OCI-LY1 (cell line): Measurements from ENCODE around the gene PTPRN2.

ENCODE experiments used
- H2AFZ ChIP-seq: fragments of 200-600 bp; sonication (generic), shearing (Covaris generic); 2 replicates; pipeline ENCODE4 v1.6.0; 2014; ENCODE audit warnings: antibody characterized with exemption, mild to moderate bottlenecking, low read length
- H3F3A ChIP-seq: fragments of 200-600 bp; sonication (generic), shearing (Covaris generic); 2 replicates; pipeline ENCODE4 v1.6.0; 2014; ENCODE audit warnings: mild to moderate bottlenecking, antibody characterized with exemption, low read length, moderate library complexity; ENCODE audit not compliant: insufficient read depth
- H3K27ac ChIP-seq: fragments of 200-600 bp; sonication (generic); 2 replicates; pipeline ENCODE4 v1.5.1; 2014; ENCODE audit warnings: low read length, mixed run types, mild to moderate bottlenecking, low read depth; ENCODE audit not compliant: poor library complexity, severe bottlenecking
- H3K27me3 ChIP-seq: fragments of 200-600 bp; sonication (generic); 2 replicates; pipeline ENCODE4 v1.6.0; 2014; ENCODE audit warnings: antibody characterized with exemption, mild to moderate bottlenecking, low read length, moderate library complexity; ENCODE audit not compliant: insufficient read depth
- H3K36me3 ChIP-seq: fragments of 200-600 bp; sonication (generic); 2 replicates; pipeline ENCODE4 v1.6.1; 2014; ENCODE audit warnings: mild to moderate bottlenecking, antibody characterized with exemption, low read length, moderate library complexity, mixed read lengths; ENCODE audit not compliant: insufficient read depth
- H3K4me1 ChIP-seq: fragments of 200-600 bp; sonication (generic); 2 replicates; pipeline ENCODE4 v1.5.1; 2014; ENCODE audit warnings: mild to moderate bottlenecking, low read length, moderate library complexity; ENCODE audit not compliant: insufficient read depth, severe bottlenecking
- H3K4me2 ChIP-seq: fragments of 200-600 bp; sonication (generic), shearing (Covaris generic); 2 replicates; pipeline ENCODE4 v1.6.1; 2014; ENCODE audit warnings: low read length
- H3K4me3 ChIP-seq: fragments of 200-600 bp; sonication (generic); 2 replicates; pipeline ENCODE4 v1.5.1; 2014; ENCODE audit warnings: low read length, low read depth, mild to moderate bottlenecking, mixed read lengths; ENCODE audit not compliant: poor library complexity, severe bottlenecking
- H3K79me2 ChIP-seq: fragments of 200-600 bp; shearing (Covaris generic); 2 replicates; pipeline ENCODE4 v1.6.1; 2016; ENCODE audit warnings: mixed run types, low read length, mixed read lengths; ENCODE audit not compliant: insufficient read depth
- H3K9ac ChIP-seq: fragments of 200-600 bp; sonication (generic), shearing (Covaris generic); 2 replicates; pipeline ENCODE4 v1.6.1; 2014; ENCODE audit warnings: mild to moderate bottlenecking, low read length, mixed read lengths
- H3K9me2 ChIP-seq: fragments of 200-600 bp; sonication (generic), shearing (Covaris generic); 2 replicates; pipeline ENCODE4 v1.6.1; 2014; ENCODE audit warnings: low read depth, mild to moderate bottlenecking, low read length, mixed read lengths
- H3K9me3 ChIP-seq: fragments of 200-600 bp; shearing (Covaris generic); 2 replicates; pipeline ENCODE4 v1.6.1; 2014; ENCODE audit warnings: low read length, mixed read lengths
- H4K20me1 ChIP-seq: fragments of 200-600 bp; sonication (generic), shearing (Covaris generic); 2 replicates; pipeline ENCODE4 v1.6.0; 2016; ENCODE audit warnings: mild to moderate bottlenecking, low read length; ENCODE audit not compliant: insufficient read depth
- CTCF ChIP-seq: fragments of 200-600 bp; sonication (generic), shearing (Covaris generic); IDR thresholded peaks from 2 replicates; pipeline ENCODE4 v1.5.1; 2017; ENCODE audit warnings: mild to moderate bottlenecking, antibody characterized with exemption, low read length, moderate library complexity, mixed read lengths
- EZH2 ChIP-seq: fragments of 200-600 bp; sonication (generic), shearing (Covaris generic); IDR thresholded peaks from 2 replicates; pipeline ENCODE4 v1.8.0; 2017; ENCODE audit warnings: borderline replicate concordance, mixed run types, mild to moderate bottlenecking, antibody characterized with exemption, low read length, moderate library complexity, mixed read lengths

Gene PTPRN2

GRCh38 chr7:157754416-157754790 lies 833.2 kb downstream of the PTPRN2 start:
- Histone ChIP-seq H3K4me3 (no peak overlapping the region), H2AFZ (no peak overlapping the region), H3K9ac (no peak overlapping the region), H3K27ac (no peak overlapping the region), H3K4me2 (no peak overlapping the region), H3K27me3 (no peaks in the 10 kb centered on the region; the same call in 1 of the 2 replicates), H3K4me1 (no peaks in the 10 kb centered on the region), H3F3A (no peaks in the 10 kb centered on the region), H3K9me3 (no peaks in the 10 kb centered on the region), H4K20me1 (no peaks in the 10 kb centered on the region), H3K36me3 (no peaks in the 10 kb centered on the region), H3K79me2 (no peaks in the 10 kb centered on the region), H3K9me2 (no peaks in the 10 kb centered on the region)
- TF ChIP-seq EZH2: no peak
- no peak for TF ChIP-seq CTCF

- no peaks in the 10 kb centered on the region for H3K36me3 ChIP-seq
- H3K9me2 ChIP-seq: no peaks in the 10 kb centered on the region
- no peak overlapping the region for H3K9ac ChIP-seq
- no peaks in the 10 kb centered on the region for H3K9me3 ChIP-seq
- no peaks in the 10 kb centered on the region for H3K79me2 ChIP-seq
- H2AFZ ChIP-seq: no peak overlapping the region
- H3K27ac ChIP-seq: no peak overlapping the region
- H3K4me3 ChIP-seq: no peak overlapping the region
- no peaks in the 10 kb centered on the region for H4K20me1 ChIP-seq
- H3K4me1 ChIP-seq: no peaks in the 10 kb centered on the region
- H3F3A ChIP-seq: no peaks in the 10 kb centered on the region
- H3K27me3 ChIP-seq: no peaks in the 10 kb centered on the region; the same call in 1 of the 2 replicates
- no peak for TF ChIP-seq CTCF
- TF ChIP-seq EZH2: no peak
- no peak overlapping the region for H3K4me2 ChIP-seq
Measured at GRCh38 chr7:157753713-157754415, 833.8 kb downstream of the PTPRN2 start.

GRCh38 chr7:157752832-157753291 lies 834.8 kb downstream of the PTPRN2 start:
- TF ChIP-seq EZH2: no peak
- TF ChIP-seq CTCF: no peak
- no peaks in the 10 kb centered on the region for H3K4me1 ChIP-seq
- no peaks in the 10 kb centered on the region for H3K9me2 ChIP-seq
- no peaks in the 10 kb centered on the region for H3F3A ChIP-seq
- no peaks in the 10 kb centered on the region for H3K36me3 ChIP-seq
- H4K20me1 ChIP-seq: no peaks in the 10 kb centered on the region
- H3K27ac ChIP-seq: no peak overlapping the region
- H2AFZ ChIP-seq: no peak overlapping the region
- H3K27me3 ChIP-seq: no peaks in the 10 kb centered on the region; the same call in 1 of the 2 replicates
- H3K9me3 ChIP-seq: no peaks in the 10 kb centered on the region
- no peak overlapping the region for H3K4me2 ChIP-seq
- no peak overlapping the region for H3K4me3 ChIP-seq
- no peak overlapping the region for H3K9ac ChIP-seq
- H3K79me2 ChIP-seq: no peaks in the 10 kb centered on the region
